A673 (cell line): ENCODE data around the gene DIP2C. TPM values are rescaled to one million over a fixed set of nuclear protein-coding genes. Genes with fewer than 3 reads are reported as not detected.

Experiments used
- BruUV-seq: library from RNA; stranded (reverse); fragments of 400-500 nt; replicated peaks from 2 replicates; lab custom pipeline; 2021; lab: Mats Ljungman, UMichigan
- CTCF ChIA-PET: fragments of 300-600 bp; sonication (Branson Sonifier 250); formaldehyde crosslinking; loops from one replicate; lab custom pipeline; 2022; ENCODE audit warnings: antibody characterized with exemption; lab: Charles Lee
- POLR2A ChIA-PET: fragments of 300-600 bp; sonication (Branson Sonifier 250); formaldehyde crosslinking; loops from one replicate; lab custom pipeline; 2022; ENCODE audit warnings: antibody characterized with exemption; ENCODE audit not compliant: low non-redundant PET; lab: Charles Lee
- DNase-seq: peaks from one replicate; pipeline ENCODE4 v3.0.0-alpha.2; 2015; ENCODE audit warnings: low spot score
- H3K27ac ChIP-seq: fragments of 200-600 bp; sonication (generic); 2 replicates; pipeline ENCODE4 v1.5.1; 2016; ENCODE audit warnings: mixed run types, low read depth, mild to moderate bottlenecking, mixed read lengths, antibody characterized with exemption, low read length; ENCODE audit not compliant: poor library complexity, severe bottlenecking
- H3K27me3 ChIP-seq: fragments of 200-600 bp; sonication (generic); replicated peaks from 2 replicates; pipeline ENCODE4 v1.6.1; 2017; ENCODE audit warnings: mixed run types, low read depth, mild to moderate bottlenecking, mixed read lengths, antibody characterized with exemption, low read length; ENCODE audit not compliant: insufficient read depth, poor library complexity
- H3K36me3 ChIP-seq: fragments of 200-600 bp; sonication (generic); 2 replicates; pipeline ENCODE4 v1.6.1; 2016; ENCODE audit warnings: mixed run types, mild to moderate bottlenecking, mixed read lengths, antibody characterized with exemption, low read length; ENCODE audit not compliant: insufficient read depth, poor library complexity, severe bottlenecking
- H3K4me1 ChIP-seq: fragments of 200-600 bp; sonication (generic); 2 replicates; pipeline ENCODE4 v1.6.1; 2017; ENCODE audit warnings: mixed run types, mild to moderate bottlenecking, mixed read lengths, antibody characterized with exemption, low read length; ENCODE audit not compliant: insufficient read depth, poor library complexity, severe bottlenecking
- H3K4me3 ChIP-seq: fragments of 200-600 bp; sonication (generic); 2 replicates; pipeline ENCODE4 v1.5.1; 2016; ENCODE audit warnings: low read depth, mixed run types, mild to moderate bottlenecking, mixed read lengths, low read length; ENCODE audit not compliant: poor library complexity, severe bottlenecking
- H3K9me3 ChIP-seq: fragments of 200-600 bp; sonication (generic); 2 replicates; pipeline ENCODE4 v1.6.1; 2016; ENCODE audit warnings: mixed run types, low read depth, mild to moderate bottlenecking, mixed read lengths, antibody characterized with exemption, low read length; ENCODE audit not compliant: poor library complexity, severe bottlenecking
- EZH2 ChIP-seq: fragments of 200-600 bp; sonication (generic); IDR thresholded peaks from 2 replicates; pipeline ENCODE4 v1.6.1; 2017; ENCODE audit warnings: borderline replicate concordance, low read depth, mild to moderate bottlenecking, mixed read lengths, antibody characterized with exemption, low read length; ENCODE audit not compliant: poor library complexity, severe bottlenecking
- intact Hi-C: fragments of 100-400 bp; cut with micrococcal nuclease; formaldehyde crosslinking; loops from one replicate; pipeline ENCODE4 v1.10.0; 2022; ENCODE audit not compliant: unreplicated experiment
- total RNA-seq: library from RNA; stranded (reverse); gene quantifications from 2 replicates; pipeline ENCODE4 v1.2.3, GENCODE V29; 2021
- TF ChIP-seq, protein P1 (sequence below): fragments of 300-800, 200-600 bp; sonication (generic); conservative IDR thresholded peaks from 2 replicates; pipeline ENCODE4 v1.5.1; 2017; ENCODE audit warnings: low read depth, mild to moderate bottlenecking, antibody characterized with exemption, low read length, moderate library complexity, mixed read lengths

The DIP2C gene
- total RNA-seq, 1 experiment from 2014 or later, result 13.2 TPM

DNA sequence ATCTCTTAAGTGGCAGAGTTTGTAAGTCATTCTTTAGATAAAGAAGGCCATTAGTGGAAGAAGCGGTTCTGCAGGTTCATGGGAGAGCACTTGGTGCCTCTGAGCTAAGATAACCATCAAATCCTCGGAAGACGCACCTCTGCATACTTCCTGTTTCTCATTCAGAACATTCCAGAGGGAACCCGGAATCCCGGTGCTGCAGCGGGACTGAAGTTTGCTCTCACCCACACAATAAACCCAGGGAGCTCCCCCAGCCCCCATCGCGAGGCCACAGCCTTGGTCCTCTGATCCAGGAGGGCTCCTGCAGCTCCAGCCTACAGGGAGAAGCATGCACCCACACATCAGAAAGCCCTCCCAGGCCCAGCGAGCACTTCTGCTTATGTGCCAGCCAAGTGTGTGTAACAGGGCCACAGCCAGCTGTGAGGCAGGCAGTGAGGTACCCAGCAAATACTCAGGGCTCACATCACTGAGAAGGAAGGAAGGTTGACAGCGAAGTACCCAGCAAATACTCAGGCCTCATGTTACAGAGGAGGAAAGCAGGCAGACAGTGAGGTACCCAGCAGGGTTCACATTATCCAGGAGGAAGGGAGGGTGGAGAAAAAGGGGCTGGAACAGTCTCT lies 142.4 kb downstream of the DIP2C start:
- no peak overlapping the region for H3K4me3 ChIP-seq
- H3K27ac ChIP-seq, result no peak overlapping the region
- ChIA-PET POLR2A (interaction anchor here (0.6 kb wide), 1 partner anchor 196 kb away, joined by 3 read pairs; no protein-coding TSS in a partner anchor), CTCF (no interaction called here)
- H3K9me3 ChIP-seq, result no peaks in the 10 kb centered on the region
- no peaks in the 10 kb centered on the region for H3K27me3 ChIP-seq
- BruUV-seq, result no TSS peak
- no peaks in the 10 kb centered on the region for H3K36me3 ChIP-seq
- intact Hi-C loops, result no loop called here
- peak; percentile 52 for DNase-seq
- TF ChIP-seq, protein P1, sequence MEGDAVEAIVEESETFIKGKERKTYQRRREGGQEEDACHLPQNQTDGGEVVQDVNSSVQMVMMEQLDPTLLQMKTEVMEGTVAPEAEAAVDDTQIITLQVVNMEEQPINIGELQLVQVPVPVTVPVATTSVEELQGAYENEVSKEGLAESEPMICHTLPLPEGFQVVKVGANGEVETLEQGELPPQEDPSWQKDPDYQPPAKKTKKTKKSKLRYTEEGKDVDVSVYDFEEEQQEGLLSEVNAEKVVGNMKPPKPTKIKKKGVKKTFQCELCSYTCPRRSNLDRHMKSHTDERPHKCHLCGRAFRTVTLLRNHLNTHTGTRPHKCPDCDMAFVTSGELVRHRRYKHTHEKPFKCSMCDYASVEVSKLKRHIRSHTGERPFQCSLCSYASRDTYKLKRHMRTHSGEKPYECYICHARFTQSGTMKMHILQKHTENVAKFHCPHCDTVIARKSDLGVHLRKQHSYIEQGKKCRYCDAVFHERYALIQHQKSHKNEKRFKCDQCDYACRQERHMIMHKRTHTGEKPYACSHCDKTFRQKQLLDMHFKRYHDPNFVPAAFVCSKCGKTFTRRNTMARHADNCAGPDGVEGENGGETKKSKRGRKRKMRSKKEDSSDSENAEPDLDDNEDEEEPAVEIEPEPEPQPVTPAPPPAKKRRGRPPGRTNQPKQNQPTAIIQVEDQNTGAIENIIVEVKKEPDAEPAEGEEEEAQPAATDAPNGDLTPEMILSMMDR, result no peak
- no peak for TF ChIP-seq EZH2
- peaks cover 15% of the 10 kb centered on the region for H3K4me1 ChIP-seq

DNA sequence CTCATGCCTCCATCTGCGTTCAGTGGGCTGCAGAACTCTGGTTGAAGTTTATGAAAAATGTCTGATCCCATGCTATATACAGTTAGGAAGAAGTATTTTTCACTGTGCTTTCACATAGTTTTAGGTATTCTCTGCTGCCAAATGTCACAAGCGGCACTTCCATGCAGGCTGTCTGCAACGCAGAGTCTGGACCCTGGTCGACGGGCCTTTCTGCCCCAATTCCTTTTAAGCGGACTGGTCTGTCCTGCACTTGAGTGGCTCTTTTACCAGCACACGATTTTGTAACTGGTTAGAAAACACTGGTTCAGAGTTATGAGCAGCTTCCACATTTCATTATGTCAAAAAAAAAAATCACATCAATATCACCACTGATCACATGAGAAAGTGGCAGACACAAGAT lies 143.0 kb downstream of the DIP2C start:
- CTCF ChIA-PET, result no interaction called here
- H3K4me1 ChIP-seq, result peaks cover 17% of the 10 kb centered on the region
- no peak for DNase-seq
- H3K27me3 ChIP-seq, result no peaks in the 10 kb centered on the region
- H3K27ac ChIP-seq, result no peak overlapping the region
- H3K9me3 ChIP-seq, result no peaks in the 10 kb centered on the region
- no peak overlapping the region for H3K4me3 ChIP-seq
- intact Hi-C loops, result no loop called here
- TF ChIP-seq EZH2, result no peak
- TF ChIP-seq, protein P1, result no peak
- no peaks in the 10 kb centered on the region for H3K36me3 ChIP-seq
- no TSS peak for BruUV-seq
- POLR2A ChIA-PET, result no interaction called here

DNA sequence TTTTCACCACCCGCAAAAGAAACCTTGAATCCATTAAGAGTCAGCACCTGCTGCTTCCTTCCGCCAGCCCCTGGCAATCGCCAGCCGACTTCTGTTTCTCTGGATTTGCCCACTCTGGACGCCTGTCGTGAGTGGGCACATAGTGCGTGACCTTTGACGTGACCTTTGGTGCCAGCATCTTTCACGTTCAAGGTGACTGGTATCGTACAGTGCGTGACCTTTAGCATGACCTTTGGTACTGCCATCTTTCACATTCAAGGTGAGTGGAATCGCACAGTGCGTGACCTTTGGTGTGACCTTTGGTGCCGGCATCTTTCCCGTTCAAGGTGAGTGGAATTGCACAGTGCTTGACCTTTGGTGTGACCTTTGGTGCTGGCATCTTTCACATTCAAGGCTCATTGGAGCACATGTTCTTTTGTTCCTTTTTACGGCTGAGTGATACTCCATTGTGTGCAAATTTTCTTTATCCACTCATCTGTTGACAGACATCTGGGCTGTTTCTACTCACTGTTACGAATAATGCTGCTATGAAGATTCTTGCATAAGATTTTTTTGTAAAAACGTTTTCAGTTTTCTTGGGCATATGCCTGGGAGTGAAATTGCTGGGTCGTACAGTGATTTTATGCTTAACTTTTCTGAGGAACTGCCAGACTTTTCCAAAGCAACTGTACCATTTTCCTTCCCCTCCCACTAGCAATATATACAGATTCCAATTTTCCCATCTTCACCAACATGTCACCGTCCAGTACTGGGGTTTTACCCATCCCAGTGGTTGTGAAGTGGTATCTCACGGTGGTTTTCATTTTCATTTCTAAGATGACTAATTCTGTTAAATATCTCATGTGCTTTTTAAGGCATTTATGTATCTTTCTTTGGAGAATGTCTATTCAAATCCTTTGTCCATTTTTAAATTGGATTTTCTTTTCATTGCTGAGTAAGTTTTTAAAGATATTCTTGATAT lies 145.3 kb downstream of the DIP2C start:
- Histone ChIP-seq H3K4me1 (peaks cover 17% of the 10 kb centered on the region), H3K36me3 (no peaks in the 10 kb centered on the region), H3K27ac (no peak overlapping the region), H3K27me3 (no peaks in the 10 kb centered on the region), H3K9me3 (no peaks in the 10 kb centered on the region), H3K4me3 (no peak overlapping the region)
- BruUV-seq, result no TSS peak
- TF ChIP-seq EZH2, result no peak
- TF ChIP-seq, protein P1, result no peak
- CTCF ChIA-PET, result no interaction called here
- intact Hi-C loops, result no loop called here
- no peak for DNase-seq
- POLR2A ChIA-PET, result interaction anchor here (0.6 kb wide), 1 partner anchor 544 kb away, joined by 4 read pairs; no protein-coding TSS in a partner anchor
